ENCODE results near the gene WNT16. TPM values are rescaled to one million over a fixed set of nuclear protein-coding genes. Genes with fewer than 3 reads are reported as not detected.

WNT16 gene
- total and polyA plus RNA-seq, 2 experiments from 2014 or later, result 0.45 to 0.73 TPM

DNA sequence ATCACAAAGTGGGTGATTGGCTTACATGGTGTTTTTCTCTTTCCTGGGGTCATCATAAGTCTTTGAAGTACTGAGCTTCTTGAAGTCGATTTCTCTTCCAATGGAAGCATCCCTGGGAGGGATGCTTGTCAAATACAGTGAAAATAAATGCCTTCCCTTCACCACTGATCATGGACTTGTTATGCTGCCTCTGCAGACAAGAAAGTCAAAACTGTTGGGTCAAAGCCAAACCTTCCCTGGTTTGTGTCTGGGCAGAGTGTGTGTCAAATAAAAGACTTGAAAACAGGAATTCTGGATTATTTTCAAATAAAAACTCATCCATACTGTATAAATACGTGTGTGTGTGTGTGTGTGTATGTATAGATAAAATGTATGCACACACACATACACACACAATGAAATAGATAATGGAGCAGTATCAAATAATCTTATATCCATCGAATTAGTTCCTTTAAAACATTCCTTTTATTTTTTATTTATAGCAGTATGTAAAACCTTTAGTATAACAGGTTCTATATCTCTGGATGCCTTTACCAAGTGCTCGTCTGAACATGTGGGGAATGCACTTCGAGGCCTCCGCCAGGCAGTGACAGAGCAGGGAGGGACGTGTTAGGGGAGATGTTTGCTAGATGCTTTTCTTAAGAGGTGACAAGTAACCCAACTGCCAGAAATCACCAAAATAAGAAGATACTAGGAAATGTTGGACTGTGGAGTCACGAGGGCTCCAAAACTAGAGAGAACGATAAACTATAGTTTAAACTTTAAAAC, 27.2 kb upstream of the WNT16 start:
- Mint-ChIP-seq H3K36me3 (ENCODE audit: low read depth) (no peaks in the 10 kb centered on the region), H3K27me3 (ENCODE audit: insufficient read depth, low read depth, poor library complexity) (no peaks in the 10 kb centered on the region), H3K4me3 (no peak overlapping the region), H3K9me3 (no peaks in the 10 kb centered on the region), H3K4me1 (peaks cover 16% of the 10 kb centered on the region; the same call in 2 of the 3 replicates), H3K27ac (no peak overlapping the region)
- H3K4me1 ChIP-seq (ENCODE audit: insufficient read depth), result peaks cover 4% of the 10 kb centered on the region; the same call in 1 of the 2 replicates
- no peak for ATAC-seq
- no peaks in the 10 kb centered on the region for H4K20me1 ChIP-seq (replicated peaks; ENCODE audit: insufficient read depth)
- H2AFZ ChIP-seq, result no peak overlapping the region
- no peak overlapping the region for H3K4me3 ChIP-seq
- no peak overlapping the region for H3K27ac ChIP-seq (ENCODE audit: low read depth)
- H3K4me2 ChIP-seq, result no peak overlapping the region
- H3K36me3 ChIP-seq (ENCODE audit: insufficient read depth), result no peaks in the 10 kb centered on the region
- no peaks in the 10 kb centered on the region for H3K27me3 ChIP-seq (ENCODE audit: insufficient read depth)
- no peaks in the 10 kb centered on the region for H3K79me2 ChIP-seq (replicated peaks; ENCODE audit: insufficient read depth)
- no peak for TF ChIP-seq NANOG (IDR thresholded peaks at IDR 0.05; ENCODE audit: borderline replicate concordance)
- TF ChIP-seq, protein P1, sequence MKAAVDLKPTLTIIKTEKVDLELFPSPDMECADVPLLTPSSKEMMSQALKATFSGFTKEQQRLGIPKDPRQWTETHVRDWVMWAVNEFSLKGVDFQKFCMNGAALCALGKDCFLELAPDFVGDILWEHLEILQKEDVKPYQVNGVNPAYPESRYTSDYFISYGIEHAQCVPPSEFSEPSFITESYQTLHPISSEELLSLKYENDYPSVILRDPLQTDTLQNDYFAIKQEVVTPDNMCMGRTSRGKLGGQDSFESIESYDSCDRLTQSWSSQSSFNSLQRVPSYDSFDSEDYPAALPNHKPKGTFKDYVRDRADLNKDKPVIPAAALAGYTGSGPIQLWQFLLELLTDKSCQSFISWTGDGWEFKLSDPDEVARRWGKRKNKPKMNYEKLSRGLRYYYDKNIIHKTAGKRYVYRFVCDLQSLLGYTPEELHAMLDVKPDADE (IDR thresholded peaks at IDR 0.05), result no peak
- TF ChIP-seq, protein P2, sequence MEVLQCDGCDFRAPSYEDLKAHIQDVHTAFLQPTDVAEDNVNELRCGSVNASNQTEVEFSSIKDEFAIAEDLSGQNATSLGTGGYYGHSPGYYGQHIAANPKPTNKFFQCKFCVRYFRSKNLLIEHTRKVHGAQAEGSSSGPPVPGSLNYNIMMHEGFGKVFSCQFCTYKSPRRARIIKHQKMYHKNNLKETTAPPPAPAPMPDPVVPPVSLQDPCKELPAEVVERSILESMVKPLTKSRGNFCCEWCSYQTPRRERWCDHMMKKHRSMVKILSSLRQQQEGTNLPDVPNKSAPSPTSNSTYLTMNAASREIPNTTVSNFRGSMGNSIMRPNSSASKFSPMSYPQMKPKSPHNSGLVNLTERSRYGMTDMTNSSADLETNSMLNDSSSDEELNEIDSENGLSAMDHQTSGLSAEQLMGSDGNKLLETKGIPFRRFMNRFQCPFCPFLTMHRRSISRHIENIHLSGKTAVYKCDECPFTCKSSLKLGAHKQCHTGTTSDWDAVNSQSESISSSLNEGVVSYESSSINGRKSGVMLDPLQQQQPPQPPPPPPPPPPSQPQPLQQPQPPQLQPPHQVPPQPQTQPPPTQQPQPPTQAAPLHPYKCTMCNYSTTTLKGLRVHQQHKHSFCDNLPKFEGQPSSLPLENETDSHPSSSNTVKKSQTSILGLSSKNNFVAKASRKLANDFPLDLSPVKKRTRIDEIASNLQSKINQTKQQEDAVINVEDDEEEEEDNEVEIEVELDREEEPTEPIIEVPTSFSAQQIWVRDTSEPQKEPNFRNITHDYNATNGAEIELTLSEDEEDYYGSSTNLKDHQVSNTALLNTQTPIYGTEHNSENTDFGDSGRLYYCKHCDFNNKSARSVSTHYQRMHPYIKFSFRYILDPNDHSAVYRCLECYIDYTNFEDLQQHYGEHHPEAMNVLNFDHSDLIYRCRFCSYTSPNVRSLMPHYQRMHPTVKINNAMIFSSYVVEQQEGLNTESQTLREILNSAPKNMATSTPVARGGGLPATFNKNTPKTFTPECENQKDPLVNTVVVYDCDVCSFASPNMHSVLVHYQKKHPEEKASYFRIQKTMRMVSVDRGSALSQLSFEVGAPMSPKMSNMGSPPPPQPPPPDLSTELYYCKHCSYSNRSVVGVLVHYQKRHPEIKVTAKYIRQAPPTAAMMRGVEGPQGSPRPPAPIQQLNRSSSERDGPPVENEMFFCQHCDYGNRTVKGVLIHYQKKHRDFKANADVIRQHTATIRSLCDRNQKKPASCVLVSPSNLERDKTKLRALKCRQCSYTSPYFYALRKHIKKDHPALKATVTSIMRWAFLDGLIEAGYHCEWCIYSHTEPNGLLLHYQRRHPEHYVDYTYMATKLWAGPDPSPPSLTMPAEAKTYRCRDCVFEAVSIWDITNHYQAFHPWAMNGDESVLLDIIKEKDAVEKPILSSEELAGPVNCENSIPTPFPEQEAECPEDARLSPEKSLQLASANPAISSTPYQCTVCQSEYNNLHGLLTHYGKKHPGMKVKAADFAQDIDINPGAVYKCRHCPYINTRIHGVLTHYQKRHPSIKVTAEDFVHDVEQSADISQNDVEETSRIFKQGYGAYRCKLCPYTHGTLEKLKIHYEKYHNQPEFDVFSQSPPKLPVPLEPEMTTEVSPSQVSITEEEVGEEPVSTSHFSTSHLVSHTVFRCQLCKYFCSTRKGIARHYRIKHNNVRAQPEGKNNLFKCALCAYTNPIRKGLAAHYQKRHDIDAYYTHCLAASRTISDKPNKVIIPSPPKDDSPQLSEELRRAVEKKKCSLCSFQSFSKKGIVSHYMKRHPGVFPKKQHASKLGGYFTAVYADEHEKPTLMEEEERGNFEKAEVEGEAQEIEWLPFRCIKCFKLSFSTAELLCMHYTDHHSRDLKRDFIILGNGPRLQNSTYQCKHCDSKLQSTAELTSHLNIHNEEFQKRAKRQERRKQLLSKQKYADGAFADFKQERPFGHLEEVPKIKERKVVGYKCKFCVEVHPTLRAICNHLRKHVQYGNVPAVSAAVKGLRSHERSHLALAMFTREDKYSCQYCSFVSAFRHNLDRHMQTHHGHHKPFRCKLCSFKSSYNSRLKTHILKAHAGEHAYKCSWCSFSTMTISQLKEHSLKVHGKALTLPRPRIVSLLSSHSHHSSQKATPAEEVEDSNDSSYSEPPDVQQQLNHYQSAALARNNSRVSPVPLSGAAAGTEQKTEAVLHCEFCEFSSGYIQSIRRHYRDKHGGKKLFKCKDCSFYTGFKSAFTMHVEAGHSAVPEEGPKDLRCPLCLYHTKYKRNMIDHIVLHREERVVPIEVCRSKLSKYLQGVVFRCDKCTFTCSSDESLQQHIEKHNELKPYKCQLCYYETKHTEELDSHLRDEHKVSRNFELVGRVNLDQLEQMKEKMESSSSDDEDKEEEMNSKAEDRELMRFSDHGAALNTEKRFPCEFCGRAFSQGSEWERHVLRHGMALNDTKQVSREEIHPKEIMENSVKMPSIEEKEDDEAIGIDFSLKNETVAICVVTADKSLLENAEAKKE (CRISPR knock-in tag; IDR thresholded peaks at IDR 0.05), result no peak
- TF ChIP-seq ZNF114 (CRISPR knock-in tag; IDR thresholded peaks at IDR 0.05), result no peak
- TF ChIP-seq ZNF331 (CRISPR knock-in tag; IDR thresholded peaks at IDR 0.05; ENCODE audit: low read depth), result no peak
- TF ChIP-seq, protein P3, sequence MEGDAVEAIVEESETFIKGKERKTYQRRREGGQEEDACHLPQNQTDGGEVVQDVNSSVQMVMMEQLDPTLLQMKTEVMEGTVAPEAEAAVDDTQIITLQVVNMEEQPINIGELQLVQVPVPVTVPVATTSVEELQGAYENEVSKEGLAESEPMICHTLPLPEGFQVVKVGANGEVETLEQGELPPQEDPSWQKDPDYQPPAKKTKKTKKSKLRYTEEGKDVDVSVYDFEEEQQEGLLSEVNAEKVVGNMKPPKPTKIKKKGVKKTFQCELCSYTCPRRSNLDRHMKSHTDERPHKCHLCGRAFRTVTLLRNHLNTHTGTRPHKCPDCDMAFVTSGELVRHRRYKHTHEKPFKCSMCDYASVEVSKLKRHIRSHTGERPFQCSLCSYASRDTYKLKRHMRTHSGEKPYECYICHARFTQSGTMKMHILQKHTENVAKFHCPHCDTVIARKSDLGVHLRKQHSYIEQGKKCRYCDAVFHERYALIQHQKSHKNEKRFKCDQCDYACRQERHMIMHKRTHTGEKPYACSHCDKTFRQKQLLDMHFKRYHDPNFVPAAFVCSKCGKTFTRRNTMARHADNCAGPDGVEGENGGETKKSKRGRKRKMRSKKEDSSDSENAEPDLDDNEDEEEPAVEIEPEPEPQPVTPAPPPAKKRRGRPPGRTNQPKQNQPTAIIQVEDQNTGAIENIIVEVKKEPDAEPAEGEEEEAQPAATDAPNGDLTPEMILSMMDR (conservative IDR thresholded peaks at IDR 0.05; ENCODE audit: low read depth in 2 of 2), result no peak
- TF ChIP-seq STAT1 (IDR thresholded peaks at IDR 0.05; ENCODE audit: unreplicated experiment), result no peak
- TF ChIP-seq EZH2phosphoT487 (IDR thresholded peaks at IDR 0.05; ENCODE audit: unreplicated experiment), result no peak
- no peak for TF ChIP-seq CREB1 (CRISPR knock-in tag; IDR thresholded peaks at IDR 0.05; ENCODE audit: low read depth)
- no peak for TF ChIP-seq JUNB (IDR thresholded peaks at IDR 0.05; ENCODE audit: unreplicated experiment)
- no peak for TF ChIP-seq POLR2AphosphoS5 (IDR thresholded peaks at IDR 0.05; ENCODE audit: low read depth)
- TF ChIP-seq, protein P4, sequence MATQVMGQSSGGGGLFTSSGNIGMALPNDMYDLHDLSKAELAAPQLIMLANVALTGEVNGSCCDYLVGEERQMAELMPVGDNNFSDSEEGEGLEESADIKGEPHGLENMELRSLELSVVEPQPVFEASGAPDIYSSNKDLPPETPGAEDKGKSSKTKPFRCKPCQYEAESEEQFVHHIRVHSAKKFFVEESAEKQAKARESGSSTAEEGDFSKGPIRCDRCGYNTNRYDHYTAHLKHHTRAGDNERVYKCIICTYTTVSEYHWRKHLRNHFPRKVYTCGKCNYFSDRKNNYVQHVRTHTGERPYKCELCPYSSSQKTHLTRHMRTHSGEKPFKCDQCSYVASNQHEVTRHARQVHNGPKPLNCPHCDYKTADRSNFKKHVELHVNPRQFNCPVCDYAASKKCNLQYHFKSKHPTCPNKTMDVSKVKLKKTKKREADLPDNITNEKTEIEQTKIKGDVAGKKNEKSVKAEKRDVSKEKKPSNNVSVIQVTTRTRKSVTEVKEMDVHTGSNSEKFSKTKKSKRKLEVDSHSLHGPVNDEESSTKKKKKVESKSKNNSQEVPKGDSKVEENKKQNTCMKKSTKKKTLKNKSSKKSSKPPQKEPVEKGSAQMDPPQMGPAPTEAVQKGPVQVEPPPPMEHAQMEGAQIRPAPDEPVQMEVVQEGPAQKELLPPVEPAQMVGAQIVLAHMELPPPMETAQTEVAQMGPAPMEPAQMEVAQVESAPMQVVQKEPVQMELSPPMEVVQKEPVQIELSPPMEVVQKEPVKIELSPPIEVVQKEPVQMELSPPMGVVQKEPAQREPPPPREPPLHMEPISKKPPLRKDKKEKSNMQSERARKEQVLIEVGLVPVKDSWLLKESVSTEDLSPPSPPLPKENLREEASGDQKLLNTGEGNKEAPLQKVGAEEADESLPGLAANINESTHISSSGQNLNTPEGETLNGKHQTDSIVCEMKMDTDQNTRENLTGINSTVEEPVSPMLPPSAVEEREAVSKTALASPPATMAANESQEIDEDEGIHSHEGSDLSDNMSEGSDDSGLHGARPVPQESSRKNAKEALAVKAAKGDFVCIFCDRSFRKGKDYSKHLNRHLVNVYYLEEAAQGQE (IDR thresholded peaks at IDR 0.05; ENCODE audit: unreplicated experiment), result no peak
- no peak for TF ChIP-seq EZH2 (IDR thresholded peaks at IDR 0.05; ENCODE audit: low read depth, unreplicated experiment)
- no peaks in the 10 kb centered on the region for H3K9me2 ChIP-seq (ENCODE audit: insufficient read depth)
- no peak for DNase-seq (ENCODE audit: low spot score)
- H3F3A ChIP-seq (replicated peaks; ENCODE audit: low read depth), result no peaks in the 10 kb centered on the region
